Brain microvascular endothelial cell (primary cell): ENCODE data around the gene YTHDF1.

Experiments used
- DNase-seq: peaks from one replicate; pipeline ENCODE4 v3.0.0-alpha.2; 2020
- H3K27ac ChIP-seq: fragments of 250-450 bp; sonication (Bioruptor Pico); 2 replicates; pipeline ENCODE4 v1.5.1; 2020; ENCODE audit warnings: mild to moderate bottlenecking, moderate library complexity
- H3K27me3 ChIP-seq: fragments of 250-450 bp; sonication (Bioruptor Pico); replicated peaks from 2 replicates; pipeline ENCODE4 v1.5.1; 2020; ENCODE audit warnings: mild to moderate bottlenecking
- H3K36me3 ChIP-seq: fragments of 250-450 bp; sonication (Bioruptor Pico); replicated peaks from 2 replicates; pipeline ENCODE4 v1.5.1; 2020; ENCODE audit warnings: mild to moderate bottlenecking
- H3K4me3 ChIP-seq: 2 replicates; pipeline ENCODE4 v1.5.1; 2011; ENCODE audit warnings: low read depth, mild to moderate bottlenecking, control low read depth, low read length, moderate library complexity
- in situ Hi-C: cut with HindIII; loops from 2 replicates; pipeline ENCODE4 v1.10.0; 2017; ENCODE audit warnings: low sequenced_read_pairs, low pct_ligation_motif_present
- TF ChIP-seq, protein P1 (sequence below): IDR thresholded peaks from 2 replicates; pipeline ENCODE4 v1.5.1; 2011; ENCODE audit warnings: low read depth, mild to moderate bottlenecking, moderate library complexity, low read length, control low read depth, inconsistent platforms; ENCODE audit errors: missing control alignments

YTHDF1 gene

DNA sequence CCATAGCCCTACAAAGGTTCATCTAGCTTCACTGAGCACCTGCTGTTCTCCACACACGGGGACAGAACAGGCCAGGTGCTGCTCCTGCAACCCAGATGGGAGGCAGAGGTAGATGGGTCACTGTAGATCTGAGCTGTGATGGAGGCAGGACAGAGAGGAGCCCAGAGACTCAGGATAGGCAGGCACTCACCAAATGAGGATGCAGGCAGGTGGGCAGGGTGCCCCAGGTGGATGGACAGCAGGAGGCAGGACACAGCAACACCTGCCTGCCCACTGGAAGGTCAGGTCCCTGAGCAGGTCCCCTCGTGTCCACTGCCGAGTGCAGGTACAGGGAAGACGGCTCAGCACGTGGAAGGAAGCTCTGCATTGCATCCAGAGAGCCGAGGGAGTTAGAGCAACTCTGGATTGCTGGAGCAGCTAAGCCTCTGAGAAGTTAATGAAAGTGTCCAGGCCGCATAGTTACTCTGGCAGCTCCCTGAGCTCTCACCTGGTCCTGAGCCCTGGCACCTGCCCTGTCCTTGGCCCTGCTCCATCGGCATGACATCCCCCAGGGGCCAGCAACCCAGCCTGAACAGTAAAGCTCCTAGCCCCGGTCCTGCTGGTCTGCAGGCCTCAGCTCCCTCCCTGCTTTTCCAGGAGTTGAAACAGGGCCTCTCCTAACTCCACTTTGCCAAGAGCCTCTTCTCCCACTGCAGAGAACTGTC lies 4.9 kb upstream of the YTHDF1 start:
- in situ Hi-C loops = no loop called here
- Histone ChIP-seq H3K27me3 (peaks cover 3% of the 10 kb centered on the region), H3K4me3 (no peak overlapping the region), H3K27ac (no peak overlapping the region), H3K36me3 (no peaks in the 10 kb centered on the region)
- DNase-seq = no peak
- TF ChIP-seq, protein P1, sequence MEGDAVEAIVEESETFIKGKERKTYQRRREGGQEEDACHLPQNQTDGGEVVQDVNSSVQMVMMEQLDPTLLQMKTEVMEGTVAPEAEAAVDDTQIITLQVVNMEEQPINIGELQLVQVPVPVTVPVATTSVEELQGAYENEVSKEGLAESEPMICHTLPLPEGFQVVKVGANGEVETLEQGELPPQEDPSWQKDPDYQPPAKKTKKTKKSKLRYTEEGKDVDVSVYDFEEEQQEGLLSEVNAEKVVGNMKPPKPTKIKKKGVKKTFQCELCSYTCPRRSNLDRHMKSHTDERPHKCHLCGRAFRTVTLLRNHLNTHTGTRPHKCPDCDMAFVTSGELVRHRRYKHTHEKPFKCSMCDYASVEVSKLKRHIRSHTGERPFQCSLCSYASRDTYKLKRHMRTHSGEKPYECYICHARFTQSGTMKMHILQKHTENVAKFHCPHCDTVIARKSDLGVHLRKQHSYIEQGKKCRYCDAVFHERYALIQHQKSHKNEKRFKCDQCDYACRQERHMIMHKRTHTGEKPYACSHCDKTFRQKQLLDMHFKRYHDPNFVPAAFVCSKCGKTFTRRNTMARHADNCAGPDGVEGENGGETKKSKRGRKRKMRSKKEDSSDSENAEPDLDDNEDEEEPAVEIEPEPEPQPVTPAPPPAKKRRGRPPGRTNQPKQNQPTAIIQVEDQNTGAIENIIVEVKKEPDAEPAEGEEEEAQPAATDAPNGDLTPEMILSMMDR = no peak

DNA sequence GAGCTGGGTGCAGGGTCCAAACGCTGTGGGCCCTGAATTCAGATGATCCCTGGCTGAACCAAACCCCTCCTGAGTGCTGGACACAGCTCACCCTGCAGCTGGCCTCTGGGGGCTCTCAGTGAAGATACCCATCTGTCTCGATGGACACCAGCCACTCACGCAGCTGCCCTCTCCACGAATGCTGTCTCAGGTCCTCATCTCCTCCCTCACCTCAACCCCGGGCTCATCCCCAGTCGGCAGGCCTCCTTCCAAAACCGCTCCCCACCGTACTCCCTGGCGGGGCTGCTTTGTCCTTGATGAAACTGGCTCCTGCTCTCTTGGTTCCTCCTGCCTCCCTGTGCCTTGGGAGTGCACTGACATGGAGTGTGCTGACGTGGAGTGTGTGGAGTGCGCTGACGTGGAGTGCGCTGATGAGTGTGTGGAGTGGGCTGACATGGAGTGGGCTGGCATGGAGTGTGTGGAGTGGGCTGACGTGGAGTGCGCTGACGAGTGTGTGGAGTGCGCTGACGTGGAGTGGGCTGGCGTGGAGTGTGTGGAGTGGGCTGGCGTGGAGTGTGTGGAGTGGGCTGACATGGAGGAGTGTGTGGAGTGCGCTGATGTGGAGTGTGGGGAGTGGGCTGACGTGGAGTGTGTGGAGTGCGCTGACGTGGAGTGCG lies 4.1 kb upstream of the YTHDF1 start:
- H3K4me3 ChIP-seq = no peak overlapping the region
- peaks cover 3% of the 10 kb centered on the region for H3K27me3 ChIP-seq
- H3K36me3 ChIP-seq = no peaks in the 10 kb centered on the region
- TF ChIP-seq, protein P1 = no peak
- in situ Hi-C loops = no loop called here
- no peak for DNase-seq
- no peak overlapping the region for H3K27ac ChIP-seq

DNA sequence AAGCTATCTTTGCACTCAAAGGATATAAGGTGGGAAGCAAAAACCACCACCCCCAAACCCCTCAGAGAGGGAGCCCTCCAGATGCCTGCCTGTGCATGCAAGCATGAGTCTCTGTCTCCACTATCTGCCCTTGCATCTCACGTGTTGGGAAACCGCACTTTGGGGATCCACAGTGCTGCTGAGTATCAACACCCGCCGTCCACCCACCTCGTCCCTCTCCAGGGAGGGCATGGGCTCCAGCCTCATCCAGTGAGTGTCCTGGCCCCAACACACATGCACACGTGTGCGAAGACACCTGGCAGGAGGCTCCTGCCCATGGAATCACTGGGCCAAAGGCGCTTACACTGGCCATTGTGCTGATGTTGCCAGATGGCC lies 3.5 kb upstream of the YTHDF1 start:
- DNase-seq = no peak
- no peak overlapping the region for H3K27ac ChIP-seq
- H3K27me3 ChIP-seq = peaks cover 3% of the 10 kb centered on the region
- H3K4me3 ChIP-seq = no peak overlapping the region
- TF ChIP-seq, protein P1 = no peak
- peaks cover under 1% of the 10 kb centered on the region for H3K36me3 ChIP-seq
- in situ Hi-C loops = no loop called here

DNA sequence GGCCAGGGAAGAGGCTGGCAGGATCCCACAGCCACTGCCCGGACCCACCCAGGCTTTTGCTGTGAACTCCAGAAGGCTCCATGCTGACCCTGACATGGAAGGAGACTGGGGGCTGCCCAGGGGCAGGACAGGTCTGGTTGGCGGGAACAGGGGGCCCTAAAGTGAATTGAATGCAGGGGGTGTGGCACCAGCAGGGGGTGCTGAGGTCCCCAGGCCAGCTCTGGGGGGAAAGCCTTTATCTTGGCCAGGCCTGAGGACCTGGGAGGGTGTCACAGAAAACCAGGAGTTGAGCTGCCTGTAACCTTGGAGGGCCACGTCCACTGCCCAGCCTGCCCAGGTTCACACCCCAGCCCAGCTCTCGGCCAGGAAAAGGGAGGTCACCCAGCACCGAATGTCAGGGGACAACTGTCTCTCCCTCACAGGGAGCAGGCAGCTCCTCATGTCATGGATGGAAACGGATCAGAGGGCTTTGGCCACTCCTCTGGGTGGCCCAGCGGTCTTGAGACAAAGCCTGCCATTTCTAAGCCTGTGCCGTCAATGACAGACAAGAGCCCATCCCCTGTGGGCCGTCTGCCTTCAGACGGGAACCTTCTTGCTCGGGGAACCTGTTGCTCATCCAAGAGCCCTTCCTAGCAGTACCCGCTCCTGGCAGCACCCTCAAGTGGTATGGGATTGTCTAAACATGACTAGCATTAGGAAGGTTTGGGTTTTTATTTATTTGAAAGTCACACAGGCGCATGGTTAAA lies 2.9 kb upstream of the YTHDF1 start:
- TF ChIP-seq, protein P1 = peak; percentile 11
- H3K4me3 ChIP-seq = no peak overlapping the region
- H3K36me3 ChIP-seq = peaks cover 4% of the 10 kb centered on the region
- DNase-seq = no peak
- in situ Hi-C loops = no loop called here
- H3K27ac ChIP-seq = no peak overlapping the region
- H3K27me3 ChIP-seq = peaks cover 3% of the 10 kb centered on the region

DNA sequence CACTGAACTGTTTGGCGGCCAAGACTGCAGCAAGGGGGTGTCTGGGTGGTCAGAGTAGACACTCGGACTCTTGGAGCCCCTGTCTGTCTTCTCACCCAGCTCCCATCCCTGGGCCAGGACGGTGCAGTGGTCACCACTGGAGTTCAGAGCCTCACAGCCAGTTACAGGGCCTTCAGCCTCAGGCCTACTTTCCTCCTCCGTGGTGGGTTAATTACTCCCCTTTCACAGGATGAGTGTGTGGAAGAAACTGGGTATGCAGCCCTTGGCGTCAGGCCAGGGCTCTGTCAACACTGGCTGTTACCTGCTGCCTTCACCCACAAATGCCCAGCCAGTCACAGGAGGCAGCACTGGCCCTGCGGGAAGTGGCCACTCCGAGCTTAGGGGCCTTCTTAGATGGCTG lies 1.8 kb upstream of the YTHDF1 start:
- no peak for DNase-seq
- Histone ChIP-seq H3K27ac (no peak overlapping the region), H3K27me3 (peaks cover 3% of the 10 kb centered on the region), H3K4me3 (no peak overlapping the region), H3K36me3 (peaks cover 15% of the 10 kb centered on the region)
- TF ChIP-seq, protein P1 = no peak
- in situ Hi-C loops = no loop called here
